Sigmoid colon (tissue), 7 donors: Measurements from ENCODE around the gene SMIM35. TPM values are rescaled to one million over a fixed set of nuclear protein-coding genes. Genes with fewer than 3 reads are reported as not detected.

Source experiments
- DNase-seq: peaks from one replicate; pipeline ENCODE4 v3.0.0-alpha.2; 2019
- H3K27ac ChIP-seq, 4 donors: fragments of 200-600 bp; sonication (generic); one replicate each; pipeline ENCODE4 v1.5.1; 2016 to 2019; ENCODE audit warnings: mild to moderate bottlenecking in 1 of 4
- H3K27me3 ChIP-seq, 3 donors: fragments of 200-600 bp; sonication (generic); one replicate each; pipeline ENCODE4 v1.5.1; 2019; ENCODE audit warnings: mild to moderate bottlenecking in 1 of 3
- H3K36me3 ChIP-seq, 4 donors: fragments of 200-600 bp; sonication (generic); one replicate each; pipeline ENCODE4 v1.5.1; 2016 to 2019
- H3K4me1 ChIP-seq, 4 donors: fragments of 200-600 bp; sonication (generic); one replicate each; pipeline ENCODE4 v1.5.1; 2017 to 2019
- H3K4me3 ChIP-seq, 4 donors: fragments of 200-600 bp; sonication (generic); one replicate each; pipeline ENCODE4 v1.5.1; 2017 to 2019; ENCODE audit warnings: mild to moderate bottlenecking in 2 of 4, moderate library complexity in 1 of 4
- H3K9me3 ChIP-seq, 4 donors: fragments of 200-600 bp in 3 of 4; sonication (generic) in 3 of 4; one replicate each; pipeline versions ENCODE4 v1.5.1 to v1.6.1; 2013 to 2019
- CTCF ChIP-seq, 4 experiments: fragments of 450-650 bp in 3 of 4; fragments of 200-600 bp in 1 of 4; IDR thresholded peaks; one replicate each; pipeline ENCODE4 v1.5.1; 2016 to 2019; ENCODE audit warnings: antibody characterized with exemption in 4 of 4, mild to moderate bottlenecking in 3 of 4, moderate library complexity in 2 of 4
- EP300 ChIP-seq, 4 donors: sonication (generic); formaldehyde crosslinking; IDR thresholded peaks; one replicate each; pipeline ENCODE4 v1.6.1; 2017; ENCODE audit warnings: antibody characterized with exemption in 4 of 4
- POLR2A ChIP-seq, 2 donors: fragments of 450-650 bp; IDR thresholded peaks; one replicate each; pipeline ENCODE4 v1.6.1; 2016; ENCODE audit warnings: antibody characterized with exemption in 2 of 2, mild to moderate bottlenecking in 2 of 2, moderate library complexity in 2 of 2
- POLR2AphosphoS5 ChIP-seq, 4 donors: sonication (generic); formaldehyde crosslinking; IDR thresholded peaks; one replicate each; pipeline ENCODE4 v1.6.1; 2017; ENCODE audit warnings: antibody characterized with exemption in 4 of 4
- WGBS, 2 donors: extraction: QIAGEN DNeasy Blood & Tissue Kit; methylation state at CpG; one replicate each; pipeline ENCODE4 v1.1.7; 2013; 5-methylcytosine and 5-hydroxymethylcytosine counted together
- intact Hi-C: fragments of 100-400 bp; cut with DNase I; formaldehyde crosslinking; loops from one replicate; pipeline ENCODE4 v1.15.1; 2023
- polyA plus RNA-seq, 3 donors: library from polyadenylated mRNA; stranded (reverse); fragments of 200-250 nt; gene quantifications; one replicate each; pipeline ENCODE4 v1.2.3, GENCODE V29; 2013
- total RNA-seq, 4 donors: library from RNA; depleted of rRNA; stranded (reverse); fragments of >200 nt; gene quantifications; one replicate each; pipeline ENCODE4 v1.1.0, GENCODE V29; 2016
- donor health status: healthy with polysubstance abuse.
- donor health status: Bipolar disorder and iron deficiency.
- donor health status: healthy.

The SMIM35 gene
- total and polyA plus RNA-seq, 7 donors: 0.28 TPM; not detected in 6

DNA sequence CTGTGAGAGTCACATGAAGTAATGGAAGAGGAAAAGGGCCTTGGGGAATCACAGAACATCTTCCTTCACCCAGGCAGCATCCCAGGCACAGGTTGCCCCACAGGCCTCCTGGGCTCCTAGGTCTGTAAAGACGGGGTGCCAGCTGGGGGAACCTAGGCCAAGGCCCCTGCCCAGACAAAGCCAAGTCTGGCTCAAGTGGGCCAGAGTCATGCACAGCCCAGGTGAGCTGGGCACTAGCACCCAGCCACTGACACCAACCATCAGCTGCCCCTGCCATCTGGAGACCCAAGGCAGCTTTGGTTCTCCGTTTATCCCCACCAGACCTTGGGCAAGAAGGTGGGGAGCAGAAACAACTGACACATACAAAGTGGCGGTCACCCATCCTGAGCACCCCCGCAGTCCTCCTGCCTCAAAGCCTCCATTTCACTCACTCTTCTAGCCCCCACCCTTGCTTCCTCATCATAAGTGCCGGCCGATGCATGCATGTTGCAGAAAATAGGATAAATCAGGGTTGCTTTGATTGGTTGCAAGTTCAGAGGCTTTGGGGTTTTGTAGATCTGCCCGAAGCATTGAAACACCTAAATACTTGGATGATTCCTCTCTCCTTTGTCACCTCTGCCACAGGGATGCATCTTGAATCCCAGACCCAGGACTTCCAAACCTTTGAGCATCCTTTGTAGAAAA, 36.4 kb downstream of the SMIM35 start:
- Histone ChIP-seq H3K36me3 (no peaks in the 10 kb centered on the region), H3K4me1 (no peaks in the 10 kb centered on the region), H3K4me3 (no peak overlapping the region), H3K27me3 (no peaks in the 10 kb centered on the region), H3K27ac (no peak overlapping the region), H3K9me3 (no peaks in the 10 kb centered on the region)
- intact Hi-C loops: loop anchor here (5.0 kb wide), 2 partner anchors 103 to 623 kb away; no protein-coding TSS in a partner anchor
- TF ChIP-seq CTCF (IDR thresholded peaks at IDR 0.05) (no peak), POLR2A (IDR thresholded peaks at IDR 0.05) (no peak), POLR2AphosphoS5 (IDR thresholded peaks at IDR 0.05) (no peak), EP300 (IDR thresholded peaks at IDR 0.05) (no peak)
- WGBS, 2 donors: 91 to 93% methylated on average over 7 of the region's 7 CpGs
- DNase-seq: no peak

- no peaks in the 10 kb centered on the region for H3K4me1 ChIP-seq
- no peaks in the 10 kb centered on the region for H3K9me3 ChIP-seq
- H3K27ac ChIP-seq: no peak overlapping the region
- TF ChIP-seq CTCF (IDR thresholded peaks at IDR 0.05) (no peak), POLR2AphosphoS5 (IDR thresholded peaks at IDR 0.05) (no peak), EP300 (IDR thresholded peaks at IDR 0.05) (no peak), POLR2A (IDR thresholded peaks at IDR 0.05) (no peak)
- intact Hi-C loops: loop anchor here (5.0 kb wide), 2 partner anchors 102 to 622 kb away; no protein-coding TSS in a partner anchor
- no peaks in the 10 kb centered on the region for H3K36me3 ChIP-seq
- WGBS, 2 donors: 95 to 98% methylated on average over 6 of the region's 6 CpGs
- H3K4me3 ChIP-seq: no peak overlapping the region
- no peak for DNase-seq
- H3K27me3 ChIP-seq: no peaks in the 10 kb centered on the region
These were observed 37.0 kb downstream of the SMIM35 start for GRCh38 chr11:118049771-118050170.

GRCh38 chr11:118048472-118049370, 38.0 kb downstream of the SMIM35 start:
- DNase-seq: no peak

GRCh38 chr11:118047749-118048148, 39.0 kb downstream of the SMIM35 start:
- Histone ChIP-seq H3K27me3 (no peaks in the 10 kb centered on the region), H3K4me1 (no peaks in the 10 kb centered on the region), H3K36me3 (no peaks in the 10 kb centered on the region), H3K4me3 (no peak overlapping the region), H3K9me3 (no peaks in the 10 kb centered on the region), H3K27ac (no peak overlapping the region)
- WGBS, 2 donors: 88 to 92% methylated on average over 4 of the region's 4 CpGs
- intact Hi-C loops: no loop called here
- TF ChIP-seq CTCF (IDR thresholded peaks at IDR 0.05): no peak
- TF ChIP-seq POLR2AphosphoS5 (IDR thresholded peaks at IDR 0.05): no peak
- no peak for TF ChIP-seq POLR2A (IDR thresholded peaks at IDR 0.05)
- no peak for TF ChIP-seq EP300 (IDR thresholded peaks at IDR 0.05)
- no peak for DNase-seq

More at GRCh38 chr11:118048472-118049370, 38.0 kb downstream of the SMIM35 start:
- no peaks in the 10 kb centered on the region for H3K4me1 ChIP-seq
- H3K36me3 ChIP-seq: no peaks in the 10 kb centered on the region
- H3K27ac ChIP-seq: no peak overlapping the region
- intact Hi-C loops: no loop called here
- no peaks in the 10 kb centered on the region for H3K9me3 ChIP-seq
- no peak for TF ChIP-seq POLR2AphosphoS5 (IDR thresholded peaks at IDR 0.05)
- no peak for TF ChIP-seq CTCF (IDR thresholded peaks at IDR 0.05)
- TF ChIP-seq EP300 (IDR thresholded peaks at IDR 0.05): no peak
- TF ChIP-seq POLR2A (IDR thresholded peaks at IDR 0.05): no peak
- no peaks in the 10 kb centered on the region for H3K27me3 ChIP-seq
- 79 to 81% methylated on average over 11 of the region's 11 CpGs for WGBS, 2 donors
- H3K4me3 ChIP-seq: no peak overlapping the region
